Endothelial cell of umbilical vein (primary cell): ENCODE results near the gene PDK2. TPM values are rescaled to one million over a fixed set of nuclear protein-coding genes. Genes with fewer than 3 reads are reported as not detected.

ENCODE experiments used
- BruUV-seq: library from RNA; stranded (reverse); fragments of 400-500 nt; replicated peaks from 2 replicates; lab custom pipeline; 2021; lab: Mats Ljungman, UMichigan
- CTCF ChIA-PET: fragments of 300-600, 350-600 bp; sonication (Branson Sonifier 250); formaldehyde crosslinking; loops from one replicate; lab custom pipeline; 2021; ENCODE audit warnings: antibody characterized with exemption, inconsistent platforms; lab: Charles Lee
- POLR2A ChIA-PET: fragments of 300-600, 350-600 bp; sonication (Branson Sonifier 250); formaldehyde crosslinking; loops from one replicate; lab custom pipeline; 2021; ENCODE audit warnings: antibody characterized with exemption, inconsistent platforms; lab: Charles Lee
- DNase-seq: peaks from one replicate; pipeline ENCODE4 v3.0.0-alpha.2; 2011; ENCODE audit warnings: low read depth, low spot score
- FAIRE-seq: peaks from 2 replicates; lab custom pipeline; 2011; peaks lifted over from hg19 to GRCh38; lab: Jason Lieb, UNC
- H2AFZ ChIP-seq: 2 replicates; pipeline ENCODE4 v1.6.0; 2012; ENCODE audit warnings: low read depth, low read length, control low read depth, inconsistent platforms
- H3K27ac ChIP-seq: 2 replicates; pipeline ENCODE4 v1.5.1; 2011; ENCODE audit warnings: low read depth, mild to moderate bottlenecking, control low read depth, low read length, moderate library complexity; ENCODE audit not compliant: insufficient read depth
- H3K27me3 ChIP-seq, 2 experiments: 2 replicates each; pipeline versions ENCODE4 v1.6.0 to v1.6.1; 2011; ENCODE audit warnings: low read length in 2 of 2, mixed read lengths in 1 of 2; ENCODE audit not compliant: control insufficient read depth in 2 of 2, insufficient read depth in 2 of 2
- H3K36me3 ChIP-seq, 2 experiments: 2 replicates in 1 of 2; 3 replicates in 1 of 2; pipeline ENCODE4 v1.5.1; 2011; ENCODE audit warnings: low read length in 2 of 2, mild to moderate bottlenecking in 1 of 2, moderate library complexity in 1 of 2; ENCODE audit not compliant: control insufficient read depth in 2 of 2, insufficient read depth in 2 of 2; ENCODE audit errors: extremely low read depth in 1 of 2
- H3K4me1 ChIP-seq: 3 replicates; pipeline ENCODE4 v1.5.1; 2011; ENCODE audit warnings: mild to moderate bottlenecking, low read length; ENCODE audit not compliant: control insufficient read depth, insufficient read depth; ENCODE audit errors: extremely low read depth
- H3K4me2 ChIP-seq: 2 replicates; pipeline ENCODE4 v1.6.1; 2011; ENCODE audit warnings: low read length, control low read depth, mixed read lengths; ENCODE audit not compliant: insufficient read depth
- H3K4me3 ChIP-seq, 3 experiments: fragments of 200-600 bp in 1 of 3; sonication (generic), shearing (Covaris generic) in 1 of 3; replicated peaks in 1 of 3; 2 replicates each; pipeline ENCODE4 v1.5.1; 2011 to 2016; ENCODE audit warnings: control low read depth in 3 of 3, low read length in 3 of 3, mild to moderate bottlenecking in 2 of 3, inconsistent platforms in 1 of 3, low read depth in 1 of 3, moderate library complexity in 1 of 3; ENCODE audit not compliant: insufficient read depth in 1 of 3
- H3K79me2 ChIP-seq: 2 replicates; pipeline ENCODE4 v1.6.0; 2012; ENCODE audit warnings: low read length, inconsistent platforms; ENCODE audit not compliant: control insufficient read depth, insufficient read depth
- H3K9ac ChIP-seq: replicated peaks from 2 replicates; pipeline ENCODE3; 2011; ENCODE audit warnings: low read length, control low read depth; ENCODE audit not compliant: insufficient read depth; ENCODE audit errors: extremely low read depth
- H3K9me1 ChIP-seq: replicated peaks from 3 replicates; pipeline ENCODE4 v1.6.0; 2011; ENCODE audit warnings: mild to moderate bottlenecking, low read length; ENCODE audit not compliant: control insufficient read depth, insufficient read depth; ENCODE audit errors: extremely low read depth
- H3K9me3 ChIP-seq: replicated peaks from 2 replicates; pipeline ENCODE4 v1.5.1; 2012; ENCODE audit warnings: low read length, inconsistent platforms; ENCODE audit not compliant: control insufficient read depth, insufficient read depth
- H4K20me1 ChIP-seq: replicated peaks from 2 replicates; pipeline ENCODE3; 2011; ENCODE audit warnings: mild to moderate bottlenecking, low read length; ENCODE audit not compliant: control insufficient read depth, insufficient read depth; ENCODE audit errors: extremely low read depth
- EZH2 ChIP-seq: IDR thresholded peaks from 2 replicates; pipeline ENCODE4 v1.6.1; 2012; ENCODE audit warnings: borderline replicate concordance, low read depth, mild to moderate bottlenecking, moderate library complexity, low read length, inconsistent platforms; ENCODE audit not compliant: severe bottlenecking
- FOS ChIP-seq: IDR thresholded peaks from 2 replicates; pipeline ENCODE4 v1.6.1; 2011; ENCODE audit warnings: mild to moderate bottlenecking, low read length, moderate library complexity, borderline replicate concordance; ENCODE audit not compliant: insufficient read depth
- GATA2 ChIP-seq: IDR thresholded peaks from 2 replicates; pipeline ENCODE4 v1.7.0; 2011; ENCODE audit warnings: low read depth, mild to moderate bottlenecking, moderate library complexity, mixed read lengths, low read length; ENCODE audit not compliant: insufficient read length, insufficient read depth
- JUN ChIP-seq: IDR thresholded peaks from 2 replicates; pipeline ENCODE4 v1.6.1; 2011; ENCODE audit warnings: borderline replicate concordance, low read depth; ENCODE audit not compliant: insufficient read length, insufficient read depth
- MYC ChIP-seq: IDR thresholded peaks from one replicate; pipeline ENCODE4 v1.6.1; 2011; ENCODE audit warnings: mild to moderate bottlenecking, low read depth, low read length
- POLR2A ChIP-seq: IDR thresholded peaks from 2 replicates; pipeline ENCODE4 v1.6.1; 2012; ENCODE audit warnings: low read depth, mild to moderate bottlenecking, control low read depth, low read length
- POLR2AphosphoS5 ChIP-seq: IDR thresholded peaks from 2 replicates; pipeline ENCODE4 v1.6.1; 2012; ENCODE audit warnings: low read depth, mild to moderate bottlenecking, control low read depth, low read length, moderate library complexity; ENCODE audit not compliant: insufficient read depth
- dilution Hi-C: fragments of 300-500 bp; cut with MboI; formaldehyde crosslinking; loops from one replicate; pipeline ENCODE4 v1.15.0; 2019; ENCODE audit warnings: low sequenced_read_pairs; ENCODE audit not compliant: extremely low pct_ligation_motif_present
- intact Hi-C: fragments of 100-400 bp; cut with micrococcal nuclease; formaldehyde crosslinking; loops from one replicate; pipeline ENCODE4 v1.10.0; 2022
- polyA plus RNA-seq, 4 experiments: library from polyadenylated mRNA; depleted of rRNA in 3 of 4; stranded (reverse) in 3 of 4; unstranded in 1 of 4; fragments of >200 nt; gene quantifications; 2 replicates each; pipeline versions ENCODE4 v1.2.1 to v1.2.3, GENCODE V29; 2011 to 2012; ENCODE audit warnings: missing spikeins in 1 of 4
- total RNA-seq: library from RNA; stranded (reverse); gene quantifications from 2 replicates; pipeline ENCODE4 v1.2.3, GENCODE V29; 2021

Gene PDK2
- total and polyA plus RNA-seq, 2 donors (not counting 3 experiments of a cell fraction or from before 2014, with no cell fraction given) = 21.3 to 114 TPM

- H3K4me2 ChIP-seq = no peak overlapping the region
- H3K36me3 ChIP-seq = peaks cover 0 to 5% of the 10 kb centered on the region in 2 experiments
- H3K27me3 ChIP-seq = no peaks in the 10 kb centered on the region
- no peak overlapping the region for H3K27ac ChIP-seq
- FAIRE-seq = no peak
- ChIA-PET POLR2A (no interaction called here), CTCF (interaction anchor here (3.5 to 3.9 kb wide), 2 partner anchors 7 to 13 kb away, joined by 12 to 19 read pairs; no protein-coding TSS in a partner anchor)
- no peak for TF ChIP-seq MYC
- no peak for TF ChIP-seq GATA2
- no peak for TF ChIP-seq POLR2AphosphoS5
- no peak for TF ChIP-seq JUN
- TF ChIP-seq FOS = no peak
- no peak for TF ChIP-seq POLR2A
- no peak for TF ChIP-seq EZH2
- BruUV-seq = no TSS peak
- intact Hi-C loops = no loop called here
- no peaks in the 10 kb centered on the region for H3K9me1 ChIP-seq
- no peaks in the 10 kb centered on the region for H3K79me2 ChIP-seq
- no peak overlapping the region for H2AFZ ChIP-seq
- dilution Hi-C loops = no loop called here
- DNase-seq = no peak
- H3K9me3 ChIP-seq = no peaks in the 10 kb centered on the region
- H3K4me3 ChIP-seq = no peak overlapping the region
- no peaks in the 10 kb centered on the region for H4K20me1 ChIP-seq
- H3K9ac ChIP-seq = no peak overlapping the region
- H3K4me1 ChIP-seq = no peaks in the 10 kb centered on the region
These were observed 6.4 kb downstream of the PDK2 start for GRCh38 chr17:50101346-50102163.
